Measurements from ENCODE around the gene CARD14.

The CARD14 gene

DNA sequence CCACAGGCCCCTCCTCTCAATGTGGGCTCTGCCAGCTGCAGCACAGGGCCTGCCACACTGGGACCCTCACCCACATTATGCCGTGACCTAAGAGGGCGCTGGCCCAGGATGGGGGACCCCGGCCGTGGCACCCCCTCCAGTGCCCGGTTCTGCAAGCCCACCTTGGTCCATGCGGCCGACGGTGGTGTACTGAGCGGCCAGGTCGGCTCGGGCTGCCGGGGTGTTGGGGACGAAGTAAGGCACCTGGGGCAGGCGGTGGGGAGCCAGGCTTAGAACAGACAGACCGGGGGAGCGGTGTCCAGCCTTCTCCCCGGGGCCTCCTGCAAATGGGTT lies 43.8 kb downstream of the CARD14 start:
- no peak for FAIRE-seq

DNA sequence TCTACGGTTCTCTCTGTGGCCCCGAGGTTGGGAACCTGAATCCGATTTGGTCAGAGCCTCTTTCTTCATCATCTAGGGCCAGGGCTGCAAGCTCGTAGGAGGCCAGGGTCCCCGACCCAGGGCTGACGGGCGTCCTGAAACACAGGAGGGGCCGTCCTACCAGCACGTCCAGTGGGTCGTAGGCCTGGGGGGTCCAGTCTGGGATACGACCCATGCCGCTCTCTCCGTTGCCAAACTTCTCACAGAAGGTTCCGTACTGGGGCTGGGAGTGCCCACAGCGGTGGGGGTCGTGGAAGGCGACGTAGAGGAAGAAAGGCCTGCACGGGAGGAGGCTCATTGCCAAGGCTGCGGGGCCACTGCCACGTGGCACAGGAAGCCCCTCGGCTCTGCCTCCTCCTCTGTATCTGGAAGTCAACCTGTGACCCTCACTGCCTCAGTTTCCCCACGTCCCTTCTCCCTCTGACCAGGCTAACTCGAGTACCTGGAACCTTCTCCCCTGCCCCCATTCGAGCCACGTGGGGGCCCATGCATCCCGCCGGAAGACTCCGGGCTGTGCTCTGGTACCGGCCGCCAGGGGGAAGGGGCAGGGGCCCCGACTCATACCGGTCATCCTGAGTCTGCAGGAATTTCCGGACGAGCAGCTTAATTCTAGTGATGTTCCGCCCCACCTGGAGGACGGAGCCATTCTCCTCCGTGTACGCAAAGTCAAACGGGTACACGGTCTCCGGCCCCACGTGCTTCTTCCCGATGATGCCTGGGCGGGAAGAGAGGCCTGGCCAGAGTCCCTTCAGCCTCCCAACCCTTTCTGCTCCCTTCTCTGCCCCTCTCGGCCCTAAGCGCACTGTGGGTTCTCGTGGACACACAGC lies 44.4 kb downstream of the CARD14 start:
- FAIRE-seq: no peak

DNA sequence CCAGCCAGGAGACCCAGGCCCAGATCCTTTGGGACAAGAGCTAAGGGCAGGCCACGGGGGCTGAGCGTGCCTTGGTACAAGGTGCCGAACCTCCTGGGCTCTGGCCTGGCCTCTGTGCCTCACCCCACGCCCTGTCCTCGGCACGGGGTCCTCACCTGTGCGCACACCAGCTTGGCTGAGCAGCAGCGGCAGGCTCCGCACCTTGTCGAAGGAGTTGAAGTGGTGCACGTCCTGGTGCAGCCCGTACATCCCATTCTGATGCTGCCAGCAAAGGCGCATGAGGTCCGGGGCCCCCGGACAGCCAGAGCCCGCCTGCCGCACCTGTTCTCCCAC lies 45.0 kb downstream of the CARD14 start:
- no peak for FAIRE-seq

DNA sequence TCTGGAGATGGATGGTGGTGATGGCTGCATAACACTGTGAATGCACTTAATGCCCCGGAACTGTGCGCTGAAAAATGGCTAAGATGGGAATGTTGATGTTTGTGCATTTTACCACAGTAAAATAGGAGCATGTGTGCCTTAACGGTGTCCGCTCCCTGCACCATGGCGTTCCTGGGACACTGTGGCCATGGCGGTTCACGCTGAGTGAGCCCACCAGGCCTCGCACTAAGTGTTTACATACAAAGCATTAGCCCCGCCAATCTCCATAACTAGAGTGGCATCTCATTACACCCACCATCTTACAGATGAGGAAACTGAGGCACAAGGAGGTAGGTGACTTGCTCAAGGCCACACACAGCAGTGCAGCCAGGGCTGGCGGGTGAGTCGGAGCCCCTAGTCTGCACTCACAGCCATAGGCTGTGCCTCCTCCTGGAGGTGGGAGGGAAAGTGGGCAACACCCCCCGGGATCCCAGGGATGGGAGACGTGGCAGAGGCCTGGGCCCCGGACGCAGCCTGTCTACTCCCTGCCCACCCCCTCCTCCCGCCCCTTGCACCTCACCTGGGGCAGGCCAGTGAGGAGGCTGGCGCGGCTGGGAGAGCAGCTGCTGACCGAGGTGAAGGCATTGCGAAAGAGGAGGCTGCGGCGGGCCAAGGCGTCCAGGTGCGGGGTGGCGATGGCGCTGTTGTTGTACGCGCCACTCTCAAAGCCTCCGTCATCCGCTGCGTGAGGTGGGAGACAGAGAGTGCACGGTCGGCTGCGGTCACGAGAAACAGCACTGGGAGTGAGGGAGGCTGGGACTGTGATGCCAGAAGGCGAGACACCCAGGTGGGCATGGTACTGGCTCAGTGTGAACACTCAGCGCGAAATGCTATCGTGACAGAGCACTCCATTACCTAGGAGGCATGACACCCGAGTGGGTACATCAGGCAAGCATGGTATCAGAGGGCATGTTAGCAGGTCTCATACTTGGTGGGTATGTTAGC lies 46.9 kb downstream of the CARD14 start:
- no peak for FAIRE-seq

DNA sequence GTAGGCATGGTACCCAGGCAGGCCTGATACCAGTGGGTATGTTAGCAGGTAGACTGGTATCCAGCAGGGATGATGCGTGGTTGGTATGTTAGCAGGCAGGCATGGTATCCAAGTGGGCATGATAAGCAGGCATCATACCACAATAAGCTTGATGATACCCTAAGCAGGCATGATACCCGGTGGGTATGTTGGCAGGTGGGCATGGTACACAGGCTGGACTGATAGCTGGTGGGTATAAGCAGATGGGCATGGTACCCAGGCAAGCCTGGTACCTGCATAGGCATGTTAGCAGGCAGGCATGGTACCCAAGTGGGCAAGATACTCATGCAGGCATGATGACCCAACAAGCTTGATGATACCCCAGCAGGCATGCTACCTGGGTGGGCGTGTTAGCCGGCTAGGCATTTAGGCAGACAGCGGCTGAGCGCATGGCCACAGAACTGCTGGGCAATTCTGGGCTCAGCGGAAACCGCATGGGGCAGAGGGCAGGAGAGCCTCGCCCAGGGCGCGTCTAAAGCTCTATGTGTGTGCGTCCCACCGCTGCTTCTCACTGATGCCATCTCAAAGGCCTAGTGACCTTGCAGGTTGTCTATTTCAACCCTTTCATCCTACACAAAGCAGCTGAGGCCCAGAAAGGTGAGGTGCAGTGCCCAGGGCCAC lies 48.0 kb downstream of the CARD14 start:
- FAIRE-seq: no peak

DNA sequence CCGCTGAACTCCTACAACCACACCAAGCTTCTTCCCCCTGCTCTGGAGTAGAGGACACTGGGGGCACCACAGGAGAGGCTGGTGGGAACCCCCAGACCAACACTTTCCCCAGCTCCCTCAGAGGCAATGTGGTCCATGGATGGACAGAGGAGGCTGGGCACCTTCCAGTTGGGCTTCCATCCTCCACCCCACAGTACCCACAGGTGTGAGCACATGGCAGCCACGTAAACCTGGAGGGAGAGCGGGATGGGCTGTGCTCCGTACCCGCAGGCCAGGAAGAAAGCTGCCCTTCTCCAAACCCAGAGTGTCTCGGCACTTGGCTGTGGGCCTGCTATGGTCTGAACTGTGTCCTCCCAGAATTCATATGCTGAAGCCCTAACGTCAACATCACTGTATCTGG lies 48.6 kb downstream of the CARD14 start:
- no peak for FAIRE-seq

DNA sequence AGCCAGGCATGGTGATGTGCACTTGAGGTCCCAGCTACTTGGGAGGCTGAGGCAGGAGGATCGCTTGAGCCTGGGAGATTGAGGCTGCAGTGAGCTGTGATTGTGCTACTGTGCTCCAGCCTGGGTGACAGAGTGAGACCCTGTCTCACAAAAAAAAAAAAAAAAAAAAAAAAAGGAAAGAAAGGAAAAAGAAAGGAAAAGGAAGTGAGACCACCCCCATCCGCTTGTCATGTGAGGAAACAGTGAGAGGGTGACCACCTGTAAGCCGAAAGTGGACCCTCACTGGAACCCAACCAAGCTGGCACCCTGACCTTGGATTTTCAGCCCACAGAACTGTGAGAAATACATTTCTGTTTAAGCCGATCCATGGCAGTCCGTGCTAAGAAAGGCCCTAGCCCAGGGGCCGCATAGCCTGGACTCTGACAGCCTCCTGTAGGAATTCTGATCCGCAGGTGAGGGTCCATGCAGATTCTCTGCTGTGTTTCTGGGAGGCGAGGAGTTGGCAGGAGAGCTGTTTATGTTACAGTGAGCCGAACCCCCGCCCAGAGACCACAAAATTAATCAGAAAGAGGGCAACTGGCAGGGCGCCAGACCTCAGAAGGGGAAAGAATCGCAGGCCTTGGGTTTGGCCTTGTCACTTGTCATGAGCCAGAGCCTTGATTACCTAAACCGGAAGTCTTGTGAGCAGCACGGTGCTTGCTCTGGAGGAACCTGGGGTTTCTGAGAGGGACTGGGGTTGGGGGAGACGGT lies 49.4 kb downstream of the CARD14 start:
- no peak for FAIRE-seq

DNA sequence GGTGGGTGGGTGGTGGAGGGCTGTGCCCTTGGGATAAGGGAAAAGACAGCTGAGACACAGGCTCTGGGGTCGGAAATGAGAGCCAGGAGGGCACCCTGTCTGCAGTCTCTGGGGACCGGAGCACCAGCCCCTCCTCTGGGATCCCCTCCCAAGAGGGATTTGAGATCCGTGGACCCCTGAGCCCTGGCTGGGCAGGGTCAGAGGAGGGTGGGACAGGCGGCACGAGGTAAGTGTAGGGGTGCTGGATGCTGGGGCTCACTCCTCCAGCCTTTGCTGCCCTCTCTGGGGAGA lies 49.9 kb downstream of the CARD14 start:
- no peak for FAIRE-seq

DNA sequence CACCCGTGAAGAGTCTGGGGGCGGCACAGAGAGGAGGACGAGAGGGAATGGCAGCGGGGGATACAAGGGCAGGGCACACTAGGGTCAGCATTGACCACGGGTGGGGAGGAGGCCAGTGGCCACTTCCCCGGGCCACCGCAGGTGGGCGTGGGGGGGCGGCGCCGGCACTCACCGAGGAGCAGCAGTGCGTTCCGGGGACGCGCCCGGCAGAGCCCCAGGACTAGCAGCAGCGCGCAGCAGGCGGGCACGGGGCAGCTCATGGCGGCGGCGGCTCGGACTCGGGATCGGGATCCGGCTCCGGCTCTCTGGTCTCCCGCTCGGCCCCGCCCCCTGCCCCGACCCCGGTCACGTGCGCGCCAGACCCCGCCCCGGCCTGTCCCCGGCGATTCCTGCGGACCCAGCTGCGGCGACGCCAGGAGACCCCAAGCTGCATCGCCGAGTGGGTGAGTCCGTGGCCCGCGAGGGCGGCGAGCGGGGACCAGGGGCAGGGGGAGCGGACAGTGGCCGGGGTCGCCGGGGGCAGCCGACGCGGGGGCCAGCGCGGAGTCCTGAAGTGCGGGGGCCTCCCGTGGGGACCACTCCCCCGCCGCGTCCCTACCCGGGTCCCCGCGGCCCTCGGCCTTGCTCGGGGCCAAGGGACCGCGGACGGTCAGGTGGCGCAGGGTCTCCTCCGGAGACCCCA lies 50.4 kb downstream of the CARD14 start, which contains the start of the genes SGSH and SLC26A11:
SGSH (minus strand) TSS at position 280 of the 682 bp plus-strand sequence; CDS start at position 260, 20 bp downstream.
SLC26A11 (plus strand) TSS at position 374 of the 682 bp plus-strand sequence. CDS start 1,134 bp downstream, outside the sequence.
- no peak for FAIRE-seq

DNA sequence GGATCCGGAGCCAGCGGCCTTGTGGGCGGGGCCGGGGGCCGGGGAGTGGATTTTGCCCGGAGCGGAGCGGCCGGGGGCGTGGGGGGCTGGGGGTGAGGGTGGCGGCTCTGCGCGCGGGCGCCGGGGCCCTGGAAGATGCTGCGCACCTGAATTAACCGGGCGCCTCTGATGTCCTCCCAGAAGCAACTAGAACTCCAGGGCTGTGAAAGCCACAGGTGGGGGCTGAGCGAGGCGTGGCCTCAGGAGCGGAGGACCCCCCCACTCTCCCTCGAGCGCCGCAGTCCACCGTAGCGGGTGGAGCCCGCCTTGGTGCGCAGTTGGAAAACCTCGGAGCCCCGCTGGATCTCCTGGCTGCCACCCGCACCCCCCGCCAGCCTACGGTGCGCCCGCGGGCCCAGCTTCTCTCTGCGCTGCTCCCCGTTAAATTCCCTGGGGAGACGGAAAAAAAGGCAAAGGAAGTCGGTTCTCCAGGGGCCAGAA lies 50.9 kb downstream of the CARD14 start:
- no peak for FAIRE-seq

DNA sequence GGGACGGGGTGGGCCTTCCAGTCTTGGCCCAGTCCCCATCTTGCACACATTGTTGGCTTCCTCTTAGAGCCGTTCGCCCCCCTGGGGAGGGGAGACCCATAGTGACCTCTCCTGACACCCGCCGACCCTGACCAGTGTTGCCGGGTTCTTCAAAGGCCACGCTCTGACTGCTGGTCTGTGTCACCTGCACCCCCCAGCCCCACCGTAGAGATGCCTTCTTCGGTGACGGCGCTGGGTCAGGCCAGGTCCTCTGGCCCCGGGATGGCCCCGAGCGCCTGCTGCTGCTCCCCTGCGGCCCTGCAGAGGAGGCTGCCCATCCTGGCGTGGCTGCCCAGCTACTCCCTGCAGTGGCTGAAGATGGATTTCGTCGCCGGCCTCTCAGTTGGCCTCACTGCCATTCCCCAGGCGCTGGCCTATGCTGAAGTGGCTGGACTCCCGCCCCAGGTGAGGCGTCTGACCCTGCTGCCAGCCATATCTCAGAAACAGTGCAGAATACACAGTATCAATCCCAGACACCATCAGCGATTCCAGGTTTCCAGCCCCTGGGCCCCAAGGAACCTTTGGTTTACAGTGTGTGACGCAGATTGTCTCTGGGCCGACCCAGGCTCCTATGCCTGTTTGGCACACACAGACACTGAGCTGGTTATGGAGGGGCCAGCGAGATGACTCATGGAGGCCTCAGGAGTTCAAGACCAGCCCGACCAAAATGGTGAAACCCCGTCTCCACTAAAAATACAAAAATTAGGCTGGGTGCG lies 51.7 kb downstream of the CARD14 start:
- FAIRE-seq: no peak

DNA sequence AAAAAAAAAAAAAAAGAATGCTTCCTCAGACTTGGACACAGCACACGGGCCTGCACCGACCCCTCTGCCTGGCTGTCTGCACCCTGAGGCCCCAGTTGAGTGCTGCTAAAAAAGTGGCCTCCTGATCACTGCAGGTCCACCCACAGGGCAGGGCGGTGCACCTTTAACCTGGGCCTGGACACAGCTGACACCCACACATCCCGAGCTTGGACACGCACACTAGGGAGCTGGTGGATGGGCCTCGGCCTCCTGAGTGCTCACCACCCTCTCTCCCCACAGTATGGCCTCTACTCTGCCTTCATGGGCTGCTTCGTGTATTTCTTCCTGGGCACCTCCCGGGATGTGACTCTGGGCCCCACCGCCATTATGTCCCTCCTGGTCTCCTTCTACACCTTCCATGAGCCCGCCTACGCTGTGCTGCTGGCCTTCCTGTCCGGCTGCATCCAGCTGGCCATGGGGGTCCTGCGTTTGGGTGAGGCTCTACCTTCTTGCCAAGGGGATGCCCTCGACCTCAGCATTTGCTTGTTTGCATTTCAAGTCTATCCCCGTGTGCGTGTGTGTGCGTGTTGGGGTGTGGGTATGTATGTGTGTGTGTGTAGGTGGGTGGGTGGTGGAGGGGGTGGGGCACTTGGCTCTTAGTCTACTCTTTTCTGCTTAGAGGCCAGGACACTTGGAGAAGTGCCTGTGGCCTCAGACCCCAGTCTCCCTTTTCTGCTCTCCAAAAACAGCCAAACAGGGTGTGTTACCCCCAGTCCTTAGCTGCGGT lies 52.7 kb downstream of the CARD14 start:
- no peak for FAIRE-seq

DNA sequence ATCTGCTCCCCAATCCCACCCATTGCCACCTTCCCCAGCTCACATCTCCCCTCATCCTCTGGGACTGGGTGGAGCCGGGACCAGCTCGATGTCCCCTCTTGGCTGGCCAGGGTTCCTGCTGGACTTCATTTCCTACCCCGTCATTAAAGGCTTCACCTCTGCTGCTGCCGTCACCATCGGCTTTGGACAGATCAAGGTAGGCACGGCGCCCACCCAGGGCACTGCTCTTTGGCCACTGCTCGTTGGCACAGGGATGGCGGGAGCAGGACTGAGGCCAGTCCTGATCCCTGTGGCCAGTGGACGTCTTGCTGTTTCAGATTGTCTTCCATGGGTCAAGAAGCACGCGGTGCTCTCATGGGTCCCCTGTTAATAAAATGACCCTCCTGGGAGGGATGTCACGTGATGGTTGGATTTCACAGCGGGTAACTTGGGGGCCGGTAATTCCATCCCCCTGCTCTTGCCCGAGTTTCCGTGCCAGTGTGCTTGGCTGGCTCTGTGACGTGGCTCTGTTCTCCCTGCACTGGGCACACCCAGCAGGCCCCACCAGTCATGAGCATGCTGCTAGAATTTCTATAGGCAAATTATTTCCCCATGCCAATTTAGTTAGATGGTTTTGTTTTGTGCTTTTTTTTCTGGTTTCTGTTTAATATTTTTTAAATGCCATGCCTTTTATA lies 53.4 kb downstream of the CARD14 start:
- FAIRE-seq: no peak

DNA sequence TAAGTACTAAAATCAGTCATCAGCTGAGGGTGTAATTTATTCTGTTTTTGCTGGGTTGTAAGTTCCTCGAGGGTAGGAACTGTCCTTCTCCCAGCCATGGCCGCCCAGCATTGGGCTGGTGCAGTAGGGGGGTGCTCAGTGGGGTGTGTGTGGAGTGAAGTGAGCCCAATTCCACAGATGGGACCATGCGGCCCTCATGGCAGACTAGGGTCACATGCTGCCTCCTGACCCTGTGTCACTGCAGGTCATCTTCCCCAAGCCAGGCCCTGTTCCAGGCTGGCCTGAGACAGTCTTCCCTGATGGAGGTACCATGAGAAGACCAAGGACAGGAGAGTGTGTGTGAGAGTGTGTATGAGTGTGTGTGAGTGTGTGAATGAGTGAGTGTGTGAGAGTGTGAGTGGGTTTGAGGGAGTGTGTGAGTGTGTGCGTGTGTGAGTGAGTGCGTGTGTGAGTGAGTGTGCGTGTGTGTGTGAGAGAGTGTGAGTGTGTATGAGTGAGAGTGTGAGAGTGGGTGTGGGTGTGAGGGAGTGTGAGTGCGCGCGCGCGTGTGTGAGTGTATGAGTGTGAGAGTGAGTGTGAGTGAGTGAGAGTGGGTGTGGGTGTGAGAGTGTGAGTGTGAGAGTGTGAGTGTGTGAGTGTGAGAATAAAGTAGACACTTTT lies 54.1 kb downstream of the CARD14 start:
- no peak for FAIRE-seq

DNA sequence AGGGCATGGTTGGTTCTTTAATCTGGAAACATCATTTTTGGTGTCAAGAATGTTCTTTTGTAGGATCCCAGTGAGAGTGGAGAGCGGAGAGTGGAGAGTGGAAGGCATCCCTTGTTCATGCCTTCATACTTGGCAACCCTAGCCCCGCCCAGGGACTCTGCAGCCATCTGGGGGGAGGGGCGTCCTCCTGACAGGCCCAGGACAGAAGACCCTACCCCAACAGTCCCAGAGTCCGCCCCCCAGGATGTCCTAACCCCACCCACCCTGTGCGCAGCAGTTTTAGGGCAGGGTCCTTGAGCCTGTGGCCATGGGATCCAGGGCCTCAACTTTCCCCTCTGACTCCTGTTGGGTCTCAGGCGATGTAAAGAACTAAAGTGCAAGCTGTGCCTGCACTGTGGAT lies 54.9 kb downstream of the CARD14 start:
- FAIRE-seq: no peak

DNA sequence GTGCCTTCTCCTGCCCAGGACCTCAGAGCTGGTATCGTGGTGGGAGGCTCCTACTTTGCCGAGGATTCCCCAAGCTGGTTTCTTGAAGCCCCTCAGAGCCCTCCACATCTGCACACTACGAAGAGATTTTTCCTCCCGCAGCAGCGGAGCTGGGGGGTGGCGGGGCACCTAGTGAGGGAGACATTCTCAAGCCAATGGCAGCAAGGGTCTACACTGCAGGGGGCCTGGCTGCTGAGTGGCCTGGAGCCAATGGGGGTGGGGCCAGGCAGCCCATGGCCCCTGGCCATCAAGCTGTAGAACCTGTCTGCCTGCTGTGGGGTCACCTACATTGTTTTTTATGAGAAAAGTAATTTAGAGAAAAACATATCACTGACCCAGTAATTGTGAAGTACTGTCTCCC lies 55.4 kb downstream of the CARD14 start:
- FAIRE-seq: no peak

DNA sequence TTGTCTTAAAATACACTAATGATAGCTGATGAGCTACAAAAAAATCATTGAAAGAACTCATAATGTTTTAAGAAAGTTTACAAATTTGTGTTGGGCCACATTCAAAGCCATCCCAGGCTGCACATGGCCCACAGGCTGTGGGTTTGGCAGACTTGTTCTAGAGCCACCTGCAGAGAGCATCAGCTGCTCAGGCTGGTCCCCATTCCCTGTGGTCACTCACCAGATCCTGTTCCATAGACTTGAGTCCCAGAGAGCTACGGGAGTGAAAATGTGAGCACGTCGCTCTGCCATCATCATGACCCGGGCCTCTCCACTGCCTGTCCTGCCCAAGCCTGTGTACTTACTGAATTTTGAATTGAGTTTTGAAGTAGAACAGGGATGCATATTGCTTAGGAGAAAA lies 57.3 kb downstream of the CARD14 start:
- FAIRE-seq: no peak

DNA sequence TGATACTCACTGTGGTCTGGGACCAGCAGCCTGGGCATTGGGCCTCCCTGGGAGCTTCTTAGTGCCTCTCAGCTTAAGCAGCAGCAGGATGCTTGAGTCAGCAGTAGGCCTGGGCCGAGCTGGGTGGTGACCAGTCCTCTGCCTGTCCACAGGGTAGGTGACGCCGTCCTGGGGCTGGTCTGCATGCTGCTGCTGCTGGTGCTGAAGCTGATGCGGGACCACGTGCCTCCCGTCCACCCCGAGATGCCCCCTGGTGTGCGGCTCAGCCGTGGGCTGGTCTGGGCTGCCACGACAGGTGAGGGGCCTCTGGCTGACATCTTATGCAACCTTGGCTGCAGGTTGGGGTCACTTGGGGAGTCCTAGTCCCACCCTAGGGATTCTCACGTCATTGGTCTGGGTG lies 57.8 kb downstream of the CARD14 start:
- no peak for FAIRE-seq

DNA sequence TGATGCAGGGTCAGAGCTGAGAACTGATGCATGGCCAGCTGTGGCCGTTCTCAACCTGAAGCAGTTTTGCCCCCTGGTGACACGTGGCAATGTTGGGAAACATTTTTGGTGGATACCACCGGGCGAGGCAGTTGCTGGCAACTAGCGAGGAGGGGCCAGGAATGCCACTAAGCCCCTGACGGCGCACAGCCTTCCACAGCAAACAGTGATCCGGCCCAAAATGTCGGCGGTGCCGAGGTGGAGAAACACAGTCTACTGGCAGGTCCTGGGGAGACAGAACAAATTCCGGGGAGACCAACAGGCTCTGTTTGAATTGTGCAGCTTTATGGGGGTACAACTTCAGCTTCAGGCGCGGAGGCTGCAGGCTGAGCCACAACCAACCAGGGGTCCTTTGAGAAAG lies 58.6 kb downstream of the CARD14 start:
- FAIRE-seq: no peak

All from TTC549 (cell line).